Fibroblast of mammary gland (primary cell): Measurements from ENCODE around the gene KRTAP4-11.
"Not testable (repeated sequence)": the region's sequence is repeated elsewhere in the genome, so short reads cannot be mapped to it uniquely, and the experiment has no call there.

ENCODE experiments used
- DNase-seq: peaks from one replicate; pipeline ENCODE4 v3.0.0-alpha.2; 2010; ENCODE audit warnings: low read depth
- H3K4me3 ChIP-seq: 2 replicates; pipeline ENCODE4 v1.5.1; 2011; ENCODE audit warnings: low read depth, mild to moderate bottlenecking, low read length, moderate library complexity; ENCODE audit not compliant: control insufficient read depth
- TF ChIP-seq, protein P1 (sequence below): conservative IDR thresholded peaks from 2 replicates; pipeline ENCODE4 v1.5.1; 2011; ENCODE audit warnings: low read depth, low read length, inconsistent platforms; ENCODE audit not compliant: control insufficient read depth, insufficient read depth

KRTAP4-11 gene

DNA sequence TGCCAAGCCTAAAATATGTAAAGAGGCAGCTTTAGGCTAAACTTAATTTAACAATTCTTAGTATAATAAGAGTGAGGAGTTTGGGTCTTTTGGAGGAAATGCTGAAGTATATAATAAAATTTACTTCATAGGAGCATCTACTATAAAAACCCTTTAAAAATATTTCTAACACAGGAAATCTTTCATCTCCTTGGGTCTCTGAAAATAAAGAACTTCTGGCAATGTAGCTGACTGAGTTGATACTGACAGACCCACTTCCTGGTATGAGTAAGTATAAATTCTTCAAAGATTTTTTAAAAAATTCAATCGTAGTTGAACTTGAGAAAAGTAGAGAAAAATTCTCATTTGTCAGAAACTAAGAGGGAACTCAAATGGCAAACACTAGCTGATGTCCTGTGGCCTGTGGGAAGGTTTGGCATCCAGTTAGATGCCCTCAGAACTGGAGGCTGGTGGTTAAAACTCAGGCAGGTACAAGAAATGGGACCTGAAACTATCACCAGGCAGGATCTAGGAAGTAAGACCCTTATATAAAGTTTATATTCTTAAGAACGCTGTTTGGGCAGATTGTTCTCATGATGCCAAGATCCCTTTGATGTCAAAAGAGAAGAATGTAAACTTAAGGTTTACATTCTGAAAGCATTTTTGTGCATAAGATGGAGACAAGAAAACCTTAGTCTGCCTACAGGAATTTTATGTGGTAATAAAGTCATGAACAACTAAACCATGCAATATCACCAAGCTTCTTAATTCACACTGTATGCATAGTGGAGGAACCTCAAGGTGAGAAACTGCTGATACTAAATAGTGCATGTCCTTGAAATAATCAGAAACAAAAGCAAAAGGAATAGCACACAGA is 15.9 kb upstream of the KRTAP4-11 start:
- no peak for DNase-seq
- H3K4me3 ChIP-seq, result no peak overlapping the region
- TF ChIP-seq, protein P1, sequence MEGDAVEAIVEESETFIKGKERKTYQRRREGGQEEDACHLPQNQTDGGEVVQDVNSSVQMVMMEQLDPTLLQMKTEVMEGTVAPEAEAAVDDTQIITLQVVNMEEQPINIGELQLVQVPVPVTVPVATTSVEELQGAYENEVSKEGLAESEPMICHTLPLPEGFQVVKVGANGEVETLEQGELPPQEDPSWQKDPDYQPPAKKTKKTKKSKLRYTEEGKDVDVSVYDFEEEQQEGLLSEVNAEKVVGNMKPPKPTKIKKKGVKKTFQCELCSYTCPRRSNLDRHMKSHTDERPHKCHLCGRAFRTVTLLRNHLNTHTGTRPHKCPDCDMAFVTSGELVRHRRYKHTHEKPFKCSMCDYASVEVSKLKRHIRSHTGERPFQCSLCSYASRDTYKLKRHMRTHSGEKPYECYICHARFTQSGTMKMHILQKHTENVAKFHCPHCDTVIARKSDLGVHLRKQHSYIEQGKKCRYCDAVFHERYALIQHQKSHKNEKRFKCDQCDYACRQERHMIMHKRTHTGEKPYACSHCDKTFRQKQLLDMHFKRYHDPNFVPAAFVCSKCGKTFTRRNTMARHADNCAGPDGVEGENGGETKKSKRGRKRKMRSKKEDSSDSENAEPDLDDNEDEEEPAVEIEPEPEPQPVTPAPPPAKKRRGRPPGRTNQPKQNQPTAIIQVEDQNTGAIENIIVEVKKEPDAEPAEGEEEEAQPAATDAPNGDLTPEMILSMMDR, result no peak

GRCh38 chr17:41131979-41132378 is 13.8 kb upstream of the KRTAP4-11 start:
- DNase-seq, result peak; percentile 19
- TF ChIP-seq, protein P1, result no peak
- no peak overlapping the region for H3K4me3 ChIP-seq

DNA sequence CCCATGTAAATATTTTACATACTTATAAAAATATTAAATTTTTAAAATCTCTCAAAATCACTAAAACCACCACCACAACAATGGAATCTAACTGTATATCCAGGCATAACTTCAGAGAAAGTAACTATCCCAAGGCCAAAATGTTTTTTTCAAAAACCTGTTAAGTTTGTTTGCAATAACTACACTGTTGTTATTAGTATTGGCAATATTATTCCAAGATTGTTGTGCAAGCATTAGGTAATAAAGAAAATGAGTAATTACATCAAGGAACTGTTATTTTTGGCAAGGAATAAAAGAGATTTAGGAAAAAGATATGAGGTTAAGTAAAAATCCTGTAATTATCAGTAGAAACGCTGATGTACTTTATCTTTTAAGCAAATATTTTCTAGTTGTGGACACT is 9.2 kb upstream of the KRTAP4-11 start:
- no peak for DNase-seq
- no peak overlapping the region for H3K4me3 ChIP-seq
- TF ChIP-seq, protein P1, result no peak

DNA sequence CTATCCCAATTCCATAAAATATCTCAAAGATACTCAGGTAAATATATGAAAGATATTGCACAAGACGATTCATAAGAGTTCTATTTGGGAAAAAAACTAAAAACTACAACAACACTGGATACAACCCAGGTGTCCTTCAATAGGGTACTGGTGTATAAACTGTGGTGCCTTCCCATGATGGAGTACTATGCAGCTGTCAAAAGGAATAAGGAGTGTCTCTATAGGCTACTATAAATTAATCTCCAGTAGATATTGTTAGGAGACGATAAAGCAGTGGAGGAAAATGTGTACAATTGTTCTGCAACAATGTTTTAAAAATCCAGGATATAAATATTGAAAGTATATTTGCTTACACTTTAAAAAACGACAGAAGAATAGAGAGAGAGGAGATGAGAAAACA is 8.2 kb upstream of the KRTAP4-11 start:
- DNase-seq, result no peak
- TF ChIP-seq, protein P1, result no peak
- no peak overlapping the region for H3K4me3 ChIP-seq

GRCh38 chr17:41125064-41125463 is 6.9 kb upstream of the KRTAP4-11 start:
- TF ChIP-seq, protein P1, result no peak
- no peak for DNase-seq
- no peak overlapping the region for H3K4me3 ChIP-seq

DNA sequence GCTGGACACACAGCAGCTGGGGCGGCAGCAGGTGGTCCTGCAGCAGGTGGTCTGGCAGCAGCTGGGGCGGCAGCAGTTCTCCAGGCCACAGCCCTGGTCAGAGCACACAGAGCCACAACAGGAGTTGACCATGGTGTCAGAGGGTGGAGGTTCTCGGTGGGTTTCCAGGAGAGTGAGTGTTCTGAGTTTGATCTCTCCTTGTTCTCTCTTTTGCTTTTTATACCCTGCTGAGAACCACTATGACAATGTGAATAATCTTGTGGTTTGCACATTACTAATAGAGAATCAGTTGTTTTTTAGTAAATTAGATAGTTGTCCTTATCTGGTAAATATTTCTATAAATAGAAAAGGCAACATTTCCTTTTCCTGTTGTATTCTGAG is 5.8 kb upstream of the KRTAP4-11 start, which contains the start of gene KRTAP4-12:
Gene KRTAP4-12 (minus strand): TSS at position 192 of the 381 bp plus-strand sequence. CDS start 60 bp downstream, at position 132.
- not testable (repeated sequence) for DNase-seq, H3K4me3 ChIP-seq

DNA sequence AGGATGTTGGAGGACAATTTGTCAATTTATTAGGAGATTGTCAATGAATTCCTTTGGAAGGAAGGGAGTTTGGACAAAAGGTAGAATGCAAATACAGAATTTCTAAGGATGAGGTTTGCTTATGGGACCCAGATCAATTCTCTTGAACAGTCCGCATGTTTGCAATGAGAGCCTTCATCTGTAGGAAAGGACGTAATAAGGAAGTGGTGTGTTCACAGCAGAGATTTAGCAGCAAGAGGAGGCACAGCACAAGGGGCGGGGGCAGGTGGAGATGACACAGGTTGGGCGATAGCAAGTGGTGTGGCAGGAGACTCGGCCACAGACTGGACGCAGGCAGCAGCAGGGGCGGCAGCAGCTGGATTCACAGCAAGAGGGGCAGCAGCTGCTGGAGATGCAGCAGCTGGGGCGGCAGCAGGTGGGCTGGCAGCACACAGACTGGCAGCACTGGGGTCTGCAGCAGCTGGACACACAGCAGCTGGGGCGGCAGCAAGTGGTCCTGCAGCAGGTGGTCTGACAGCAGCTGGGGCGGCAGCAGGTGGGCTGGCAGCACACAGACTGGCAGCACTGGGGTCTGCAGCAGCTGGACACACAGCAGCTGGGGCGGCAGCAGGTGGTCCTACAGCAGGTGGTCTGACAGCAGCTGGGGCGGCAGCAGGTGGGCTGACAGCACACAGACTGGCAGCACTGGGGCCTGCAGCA is 5.3 kb upstream of the KRTAP4-11 start:
- H3K4me3 ChIP-seq, DNase-seq: not testable (repeated sequence)
